GM21619 (cell line): ENCODE data around the gene SNRNP27.
"Not testable (repeated sequence)": the region's sequence is repeated elsewhere in the genome, so short reads cannot be mapped to it uniquely, and the experiment has no call there.

Experiments used
- ATAC-seq: cut with Tn5 transposase; IDR thresholded peaks from one replicate; pipeline ENCODE4 v1.9.1; 2021; ENCODE audit not compliant: unreplicated experiment

Gene SNRNP27

GRCh38 chr2:69893684-69894551 lies at the start of gene SNRNP27:
TSS of gene SNRNP27 (plus strand) at chr2:69893956. CDS start at chr2:69893985, 29 bp downstream.
- peak; percentile 76 for ATAC-seq

GRCh38 chr2:69843993-69844392 lies 49.8 kb upstream of the SNRNP27 start:
- ATAC-seq = no peak

GRCh38 chr2:69844560-69844959 lies 49.2 kb upstream of the SNRNP27 start:
- no peak for ATAC-seq

GRCh38 chr2:69846182-69847067 lies 47.3 kb upstream of the SNRNP27 start:
- ATAC-seq = no peak

- ATAC-seq = no peak
These were observed 46.5 kb upstream of the SNRNP27 start for GRCh38 chr2:69847068-69847828.

GRCh38 chr2:69848186-69848790 lies 45.5 kb upstream of the SNRNP27 start:
- no peak for ATAC-seq

GRCh38 chr2:69858261-69858660 lies 35.5 kb upstream of the SNRNP27 start:
- ATAC-seq = no peak

GRCh38 chr2:69863298-69863697 lies 30.5 kb upstream of the SNRNP27 start:
- no peak for ATAC-seq

- no peak for ATAC-seq
These were observed 5.3 kb upstream of the SNRNP27 start for GRCh38 chr2:69888451-69888850.

- no peak for ATAC-seq
These were observed 4.5 kb upstream of the SNRNP27 start for GRCh38 chr2:69889302-69889701.

GRCh38 chr2:69890881-69891280 lies 2.9 kb upstream of the SNRNP27 start:
- no peak for ATAC-seq

GRCh38 chr2:69892838-69893424 lies 825 bp upstream of the SNRNP27 start:
- ATAC-seq = not testable (repeated sequence)

- not testable (repeated sequence) for ATAC-seq
These were observed 981 bp downstream of the SNRNP27 start for GRCh38 chr2:69894737-69895136.

- no peak for ATAC-seq
These were observed 8.6 kb downstream of the SNRNP27 start for GRCh38 chr2:69902213-69902922.

- no peak for ATAC-seq
These were observed 13.5 kb downstream of the SNRNP27 start for GRCh38 chr2:69907216-69907615.

GRCh38 chr2:69911985-69912563 lies 18.3 kb downstream of the SNRNP27 start:
- no peak for ATAC-seq

GRCh38 chr2:69914164-69914949 lies 20.6 kb downstream of the SNRNP27 start:
- ATAC-seq = peak; percentile 86
